SIG-M5 (cell line): ENCODE data around the gene CFAP97D2.
"Not testable (repeated sequence)": the region's sequence is repeated elsewhere in the genome, so short reads cannot be mapped to it uniquely, and the experiment has no call there.

ENCODE experiments used
- DNase-seq: peaks from one replicate; lab custom pipeline; 2025; lab: John Stamatoyannopoulos, UW

The CFAP97D2 gene

GRCh38 chr13:114235697-114236096, 56.6 kb downstream of the CFAP97D2 start:
- DNase-seq, result no peak

- no peak for DNase-seq
Observed at GRCh38 chr13:114236227-114236626, 57.2 kb downstream of the CFAP97D2 start.

- DNase-seq, result no peak
Observed at GRCh38 chr13:114237415-114238112, 58.5 kb downstream of the CFAP97D2 start.

- no peak for DNase-seq
Observed at GRCh38 chr13:114241918-114242317, 62.9 kb downstream of the CFAP97D2 start.

- DNase-seq, result no peak
Observed at GRCh38 chr13:114243971-114244370, 64.9 kb downstream of the CFAP97D2 start.

- DNase-seq, result no peak
Observed at GRCh38 chr13:114244637-114245036, 65.6 kb downstream of the CFAP97D2 start.

GRCh38 chr13:114248011-114248410, 69.0 kb downstream of the CFAP97D2 start:
- DNase-seq, result no peak

- DNase-seq, result no peak
Observed at GRCh38 chr13:114249077-114249476, 70.0 kb downstream of the CFAP97D2 start.

- DNase-seq, result not testable (repeated sequence)
Observed at GRCh38 chr13:114251639-114252440, 72.8 kb downstream of the CFAP97D2 start.

- no peak for DNase-seq
Observed at GRCh38 chr13:114256547-114256946, 77.5 kb downstream of the CFAP97D2 start.

GRCh38 chr13:114257014-114257413, 78.0 kb downstream of the CFAP97D2 start:
- DNase-seq, result no peak

GRCh38 chr13:114258589-114258988, 79.5 kb downstream of the CFAP97D2 start:
- DNase-seq, result no peak

GRCh38 chr13:114259374-114259773, 80.3 kb downstream of the CFAP97D2 start:
- no peak for DNase-seq

GRCh38 chr13:114259974-114260373, 80.9 kb downstream of the CFAP97D2 start:
- no peak for DNase-seq

GRCh38 chr13:114260814-114261213, 81.8 kb downstream of the CFAP97D2 start:
- DNase-seq, result no peak

- DNase-seq, result no peak
Observed at GRCh38 chr13:114261328-114261965, 82.4 kb downstream of the CFAP97D2 start.

GRCh38 chr13:114263578-114263977, 84.5 kb downstream of the CFAP97D2 start:
- DNase-seq, result no peak

GRCh38 chr13:114264313-114264712, 85.3 kb downstream of the CFAP97D2 start:
- not testable (repeated sequence) for DNase-seq

- DNase-seq, result no peak
Observed at GRCh38 chr13:114264886-114265611, 86.0 kb downstream of the CFAP97D2 start.

GRCh38 chr13:114266241-114266640, 87.2 kb downstream of the CFAP97D2 start:
- no peak for DNase-seq

- DNase-seq, result no peak
Observed at GRCh38 chr13:114268344-114269280, 89.6 kb downstream of the CFAP97D2 start.
